DMS53 treated with DMSO at 0.1 percent for 48 hours (cell line): ENCODE data around the gene TSPAN13.
"Not testable (repeated sequence)": the region's sequence is repeated elsewhere in the genome, so short reads cannot be mapped to it uniquely, and the experiment has no call there.

Experiments
- DNase-seq: peaks from one replicate; lab custom pipeline; 2025; ENCODE audit not compliant: unreplicated experiment; lab: John Stamatoyannopoulos, UW

Gene TSPAN13

DNA sequence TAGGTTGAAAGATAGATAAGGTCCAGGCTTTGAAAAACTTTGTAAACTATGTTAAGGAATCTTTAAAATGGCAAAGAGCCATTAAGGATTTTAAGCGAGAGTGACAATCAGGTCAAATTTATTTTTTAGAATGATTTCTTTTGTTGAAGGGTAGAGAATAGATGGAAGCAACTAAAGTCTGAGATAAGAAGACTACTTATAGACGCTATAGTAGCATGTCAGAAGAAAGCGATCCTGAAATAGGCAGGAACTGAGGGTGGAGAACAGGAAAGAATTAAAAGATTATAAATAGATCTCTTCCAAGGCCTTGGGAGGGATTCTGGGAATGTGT lies 13.0 kb upstream of the TSPAN13 start:
- DNase-seq: no peak

GRCh38 chr7:16740996-16741395 lies 12.6 kb upstream of the TSPAN13 start:
- DNase-seq: no peak

GRCh38 chr7:16741676-16742075 lies 11.9 kb upstream of the TSPAN13 start:
- DNase-seq: no peak

- no peak for DNase-seq
Observed at GRCh38 chr7:16742547-16742946, 11.0 kb upstream of the TSPAN13 start.

GRCh38 chr7:16743236-16743635 lies 10.3 kb upstream of the TSPAN13 start:
- DNase-seq: no peak

- DNase-seq: no peak
Observed at GRCh38 chr7:16744518-16745250, 8.9 kb upstream of the TSPAN13 start.

GRCh38 chr7:16745645-16746044 lies 7.9 kb upstream of the TSPAN13 start:
- no peak for DNase-seq

- no peak for DNase-seq
Observed at GRCh38 chr7:16747102-16747501, 6.5 kb upstream of the TSPAN13 start.

DNA sequence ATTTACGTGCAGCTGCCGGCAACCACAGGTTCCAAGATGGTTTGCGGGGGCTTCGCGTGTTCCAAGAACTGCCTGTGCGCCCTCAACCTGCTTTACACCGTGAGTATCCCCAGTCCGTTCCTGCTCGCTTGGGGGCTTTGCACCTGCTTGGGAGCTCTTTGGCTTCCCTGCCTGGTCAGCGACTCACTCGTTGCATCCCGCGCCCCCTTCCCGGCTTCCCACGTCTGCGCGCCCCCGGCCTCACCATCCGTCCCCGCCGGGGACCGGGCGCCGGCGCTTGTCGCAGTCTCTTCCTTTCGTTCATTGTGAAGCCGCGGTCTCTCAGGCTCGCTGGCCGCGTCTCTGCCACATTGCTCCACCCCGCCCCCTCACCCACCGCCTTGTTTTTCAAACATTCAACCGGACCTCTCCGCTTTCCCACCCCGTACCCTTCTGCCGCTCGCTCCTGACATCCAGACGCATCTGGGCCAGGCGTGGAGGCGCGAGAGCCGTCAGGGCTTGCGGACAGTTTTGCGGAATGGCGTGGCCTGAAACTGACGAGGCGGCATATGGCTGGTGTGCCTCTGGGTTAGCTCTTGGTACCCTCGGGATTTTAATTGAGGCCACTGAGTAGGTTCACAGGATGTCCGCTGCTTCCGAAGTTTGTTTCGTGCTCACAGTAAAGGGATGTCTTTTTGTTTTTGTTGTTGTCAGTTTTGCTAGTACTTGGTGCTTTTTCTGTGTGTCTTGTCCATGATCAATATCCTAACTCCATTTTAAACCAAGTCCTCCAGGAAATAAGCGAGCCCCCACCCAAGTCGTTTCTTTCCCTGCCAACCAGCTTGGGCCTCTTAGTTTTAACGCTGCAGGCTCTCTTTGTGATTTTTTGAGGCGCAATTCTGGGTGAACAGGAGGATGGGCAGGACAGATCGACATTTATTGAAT lies 639 bp downstream of the TSPAN13 start:
- peak; percentile 73 for DNase-seq

GRCh38 chr7:16754856-16755317 lies 1.3 kb downstream of the TSPAN13 start:
- DNase-seq: no peak

DNA sequence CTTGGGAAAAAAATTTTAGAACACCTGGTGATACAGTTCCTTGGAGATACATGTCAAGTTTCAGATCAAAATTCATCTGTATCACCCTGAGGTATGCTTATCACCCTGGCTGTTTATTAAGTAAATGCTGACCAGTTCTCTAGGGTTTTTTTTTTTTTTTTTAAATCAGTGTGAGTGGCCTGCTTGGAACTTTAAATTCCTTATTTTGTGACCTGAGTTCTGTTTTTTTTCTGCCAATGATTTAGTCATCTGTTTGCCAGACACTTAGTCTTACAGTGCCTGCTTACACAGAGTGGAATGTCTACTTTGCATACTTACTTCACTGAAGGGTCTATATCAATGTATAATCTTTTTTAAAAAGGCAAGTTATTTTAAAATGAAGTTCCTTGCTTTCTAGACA lies 1.8 kb downstream of the TSPAN13 start:
- peak; percentile 10 for DNase-seq

- no peak for DNase-seq
Observed at GRCh38 chr7:16758036-16758435, 4.5 kb downstream of the TSPAN13 start.

GRCh38 chr7:16758631-16759611 lies 5.4 kb downstream of the TSPAN13 start:
- DNase-seq: no peak

GRCh38 chr7:16759840-16760239 lies 6.3 kb downstream of the TSPAN13 start:
- DNase-seq: no peak

- no peak for DNase-seq
Observed at GRCh38 chr7:16762177-16762576, 8.6 kb downstream of the TSPAN13 start.

- no peak for DNase-seq
Observed at GRCh38 chr7:16764942-16765341, 11.4 kb downstream of the TSPAN13 start.

- DNase-seq: no peak
Observed at GRCh38 chr7:16765436-16765859, 11.9 kb downstream of the TSPAN13 start.

DNA sequence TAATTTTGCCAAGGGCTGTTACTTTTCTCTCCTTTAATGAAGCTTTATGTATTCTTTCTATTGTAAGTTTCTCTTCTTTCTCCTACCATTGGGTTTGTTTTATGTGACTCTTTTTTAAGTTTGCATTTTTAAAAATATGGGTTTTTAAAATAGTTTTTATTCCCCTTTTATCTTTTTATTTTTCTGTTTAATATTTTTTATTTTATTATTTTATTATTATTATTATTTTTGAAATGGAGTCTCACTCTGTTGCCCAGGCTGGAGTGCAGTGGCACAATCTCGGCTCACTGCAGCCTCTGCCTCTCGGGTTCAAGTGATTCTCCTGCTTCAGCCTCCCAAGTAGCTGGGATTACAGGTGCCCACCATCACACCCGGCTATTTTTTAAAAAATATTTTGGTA lies 16.4 kb downstream of the TSPAN13 start:
- not testable (repeated sequence) for DNase-seq

DNA sequence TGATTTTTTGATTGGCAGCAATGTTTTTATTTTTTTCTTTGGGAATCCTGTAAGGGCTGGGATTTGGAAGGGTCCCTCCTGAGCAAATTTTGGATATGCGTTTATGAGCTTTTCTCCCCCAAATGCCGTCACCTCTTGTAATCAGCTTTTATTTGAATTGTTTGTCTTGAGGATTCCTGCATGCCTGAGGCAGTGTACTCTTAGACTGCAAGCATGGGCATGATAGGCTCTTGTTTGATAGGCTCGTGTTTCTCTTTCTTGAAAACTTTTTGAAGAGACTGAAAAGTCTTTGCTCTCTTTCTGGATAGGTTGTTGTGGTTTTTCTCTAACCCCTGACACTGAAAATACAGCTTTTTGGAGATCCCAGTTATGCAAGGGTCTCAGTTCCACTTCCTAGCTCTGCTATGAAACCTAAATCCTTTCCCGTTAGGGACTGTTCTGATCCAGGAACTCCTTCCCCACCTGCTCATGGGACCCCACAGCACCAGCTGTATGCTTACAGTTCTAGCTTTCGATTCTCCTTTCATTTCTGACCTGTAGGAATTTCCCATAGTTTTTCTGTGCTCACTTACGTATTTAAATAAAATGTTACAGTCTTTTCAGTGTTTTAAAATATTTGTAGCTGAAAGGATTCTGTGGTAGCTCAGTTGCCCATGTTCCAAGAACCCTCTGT lies 17.2 kb downstream of the TSPAN13 start:
- no peak for DNase-seq

DNA sequence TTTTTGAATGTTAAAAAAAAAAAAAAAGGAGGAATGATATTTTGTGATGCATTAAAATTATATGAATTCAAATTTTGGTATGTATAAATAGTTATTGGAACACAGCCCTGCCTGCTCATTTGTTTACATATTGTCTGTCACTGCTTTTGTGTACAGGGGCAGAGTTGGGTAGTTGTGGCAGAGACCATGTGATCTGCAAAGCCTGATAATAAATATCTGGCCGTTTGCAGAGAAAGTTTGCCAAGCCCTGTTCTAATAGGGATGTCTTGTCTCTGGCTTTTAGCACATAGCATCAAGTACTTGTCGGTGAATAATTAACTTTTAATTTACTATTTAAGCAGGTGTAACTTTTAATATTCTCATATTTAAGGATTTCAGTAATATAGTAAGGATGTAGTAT lies 19.8 kb downstream of the TSPAN13 start:
- no peak for DNase-seq
